GM12875 (cell line): Measurements from ENCODE around the gene ATG13.
"Not testable (repeated sequence)": the region's sequence is repeated elsewhere in the genome, so short reads cannot be mapped to it uniquely, and the experiment has no call there.

Source experiments
- H3K4me3 ChIP-seq: one replicate; pipeline ENCODE4 v1.5.1; 2011; ENCODE audit warnings: low read depth, low read length, control low read depth
- TF ChIP-seq, protein P1 (sequence below): IDR thresholded peaks from 2 replicates; pipeline ENCODE4 v1.5.1; 2011; ENCODE audit warnings: low read depth, mild to moderate bottlenecking, control low read depth, inconsistent platforms, low read length, moderate library complexity, borderline replicate concordance; ENCODE audit not compliant: insufficient read depth

The ATG13 gene

GRCh38 chr11:46669711-46670139 lies 52.4 kb downstream of the ATG13 start:
- TF ChIP-seq, protein P1, sequence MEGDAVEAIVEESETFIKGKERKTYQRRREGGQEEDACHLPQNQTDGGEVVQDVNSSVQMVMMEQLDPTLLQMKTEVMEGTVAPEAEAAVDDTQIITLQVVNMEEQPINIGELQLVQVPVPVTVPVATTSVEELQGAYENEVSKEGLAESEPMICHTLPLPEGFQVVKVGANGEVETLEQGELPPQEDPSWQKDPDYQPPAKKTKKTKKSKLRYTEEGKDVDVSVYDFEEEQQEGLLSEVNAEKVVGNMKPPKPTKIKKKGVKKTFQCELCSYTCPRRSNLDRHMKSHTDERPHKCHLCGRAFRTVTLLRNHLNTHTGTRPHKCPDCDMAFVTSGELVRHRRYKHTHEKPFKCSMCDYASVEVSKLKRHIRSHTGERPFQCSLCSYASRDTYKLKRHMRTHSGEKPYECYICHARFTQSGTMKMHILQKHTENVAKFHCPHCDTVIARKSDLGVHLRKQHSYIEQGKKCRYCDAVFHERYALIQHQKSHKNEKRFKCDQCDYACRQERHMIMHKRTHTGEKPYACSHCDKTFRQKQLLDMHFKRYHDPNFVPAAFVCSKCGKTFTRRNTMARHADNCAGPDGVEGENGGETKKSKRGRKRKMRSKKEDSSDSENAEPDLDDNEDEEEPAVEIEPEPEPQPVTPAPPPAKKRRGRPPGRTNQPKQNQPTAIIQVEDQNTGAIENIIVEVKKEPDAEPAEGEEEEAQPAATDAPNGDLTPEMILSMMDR, result peak; percentile 29; the same call in 1 of the 2 replicates
- no peak overlapping the region for H3K4me3 ChIP-seq

GRCh38 chr11:46670521-46670920 lies 53.2 kb downstream of the ATG13 start:
- not testable (repeated sequence) for H3K4me3 ChIP-seq

GRCh38 chr11:46671958-46672315 lies 54.6 kb downstream of the ATG13 start:
- TF ChIP-seq, protein P1, result no peak
- H3K4me3 ChIP-seq, result no peak overlapping the region

GRCh38 chr11:46672381-46672839 lies 55.1 kb downstream of the ATG13 start:
- H3K4me3 ChIP-seq, result no peak overlapping the region
- TF ChIP-seq, protein P1, result no peak

- TF ChIP-seq, protein P1, result no peak
- no peak overlapping the region for H3K4me3 ChIP-seq
These were observed 56.5 kb downstream of the ATG13 start for GRCh38 chr11:46673713-46674462.

DNA sequence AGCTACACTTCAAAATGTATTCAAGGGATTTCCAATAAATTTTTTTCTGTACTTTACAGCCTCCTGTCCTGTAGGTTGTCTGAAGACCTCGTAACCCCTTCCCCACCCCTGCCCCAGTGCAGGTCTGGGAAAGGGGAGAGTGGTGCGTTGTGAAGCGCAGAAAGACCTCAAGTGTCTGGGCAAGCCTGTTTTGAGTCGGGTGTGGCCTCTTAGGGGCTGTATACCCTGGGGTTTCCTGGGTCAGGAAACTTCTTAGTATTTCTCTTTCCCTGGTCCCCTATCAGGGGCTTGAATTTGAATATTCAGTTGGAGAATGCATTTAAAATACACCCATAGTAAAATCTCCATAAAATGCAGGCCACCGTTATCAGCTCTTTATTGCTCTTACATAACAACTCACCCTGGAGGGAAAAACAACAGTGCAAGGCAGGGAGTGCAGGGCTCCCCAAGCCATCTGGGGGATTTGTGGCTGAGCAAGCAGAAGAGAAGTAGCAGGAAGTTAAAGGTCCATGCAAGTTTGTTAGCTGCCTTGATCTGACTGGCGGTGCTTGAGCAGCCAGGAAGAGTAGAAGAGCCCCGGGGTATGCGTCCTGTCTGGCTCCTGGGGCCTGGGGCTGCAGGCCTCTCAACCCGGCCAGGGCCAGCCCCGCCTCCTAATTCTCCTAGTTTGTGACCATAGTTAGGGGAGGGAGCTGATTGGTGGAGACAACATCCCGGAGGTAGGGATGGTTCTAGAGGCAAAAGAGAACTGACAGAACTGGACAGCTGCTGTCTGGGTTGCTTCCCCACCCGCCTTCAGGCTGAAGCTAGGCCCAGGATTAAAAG lies 57.3 kb downstream of the ATG13 start:
- TF ChIP-seq, protein P1, result no peak
- H3K4me3 ChIP-seq, result no peak overlapping the region

- no peak overlapping the region for H3K4me3 ChIP-seq
- TF ChIP-seq, protein P1, result no peak
These were observed 58.0 kb downstream of the ATG13 start for GRCh38 chr11:46675288-46675851.
